ENCODE data around the gene TBATA.

Gene TBATA

DNA sequence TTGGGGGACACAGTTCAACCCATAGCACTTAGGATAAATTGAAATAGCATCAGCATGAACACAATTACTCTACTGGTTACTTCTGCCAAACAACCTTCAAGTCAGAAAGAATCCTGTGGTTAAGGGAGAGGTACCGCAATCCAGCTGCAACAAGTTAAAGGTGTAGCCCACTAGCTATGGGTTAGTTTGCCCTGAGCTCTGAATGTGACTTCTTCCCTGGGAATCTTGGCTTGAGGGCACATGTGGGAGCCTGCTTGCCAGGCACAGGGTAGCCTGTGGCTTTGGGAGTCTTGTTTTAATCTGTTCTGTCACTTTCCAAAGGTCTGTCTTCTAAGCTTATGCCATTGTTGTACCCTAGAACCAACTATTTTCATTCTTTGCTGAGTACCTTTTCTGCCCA is 21.7 kb upstream of the TBATA start:
- no peak for DNase-seq

DNA sequence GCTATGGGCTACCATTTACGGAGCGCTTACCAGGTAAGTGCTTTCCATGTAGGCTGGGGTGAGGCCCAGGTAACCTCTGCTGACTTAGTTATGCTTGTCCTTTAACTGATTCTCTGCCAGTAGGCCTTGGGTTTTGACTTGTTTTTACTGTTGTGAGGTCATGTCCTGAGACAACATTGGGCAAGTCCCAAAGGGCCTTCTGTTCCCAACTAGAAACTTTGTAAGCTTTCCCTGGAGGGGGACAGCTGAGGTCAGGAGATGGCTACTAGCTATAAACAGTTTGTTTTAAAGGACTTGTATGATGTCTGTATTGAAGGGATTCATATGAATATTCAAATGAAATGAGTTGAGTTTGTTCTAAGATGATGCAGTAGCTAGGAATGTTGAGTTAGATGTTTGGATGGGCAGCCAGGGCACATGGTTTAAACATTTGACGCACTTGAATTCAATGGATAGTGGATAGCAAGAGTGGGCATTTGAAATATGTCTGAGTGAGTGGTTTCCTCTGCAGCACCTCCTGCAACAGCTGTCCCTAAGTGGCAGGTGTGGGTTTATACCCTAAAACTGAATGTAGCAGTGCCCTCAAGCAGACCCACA is 20.5 kb upstream of the TBATA start:
- no peak for DNase-seq

DNA sequence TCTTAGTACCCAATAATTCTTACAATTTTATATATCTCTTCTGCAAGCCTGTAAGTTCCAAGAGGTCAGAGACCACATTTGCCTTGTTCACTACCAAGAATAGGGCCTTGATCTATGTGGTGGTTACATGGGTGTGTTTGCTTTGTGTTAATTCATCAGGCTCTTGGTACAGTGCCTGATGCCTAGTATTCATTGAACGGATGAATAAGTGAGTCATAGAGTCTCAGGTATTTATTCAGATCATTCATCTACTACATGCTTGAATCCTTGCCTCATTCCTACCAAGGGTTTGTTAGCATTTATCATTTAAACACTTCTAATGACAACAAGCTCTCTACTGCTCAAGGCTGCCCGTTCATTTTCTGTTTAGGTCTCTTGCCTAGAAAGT is 19.2 kb upstream of the TBATA start:
- no peak for DNase-seq

DNA sequence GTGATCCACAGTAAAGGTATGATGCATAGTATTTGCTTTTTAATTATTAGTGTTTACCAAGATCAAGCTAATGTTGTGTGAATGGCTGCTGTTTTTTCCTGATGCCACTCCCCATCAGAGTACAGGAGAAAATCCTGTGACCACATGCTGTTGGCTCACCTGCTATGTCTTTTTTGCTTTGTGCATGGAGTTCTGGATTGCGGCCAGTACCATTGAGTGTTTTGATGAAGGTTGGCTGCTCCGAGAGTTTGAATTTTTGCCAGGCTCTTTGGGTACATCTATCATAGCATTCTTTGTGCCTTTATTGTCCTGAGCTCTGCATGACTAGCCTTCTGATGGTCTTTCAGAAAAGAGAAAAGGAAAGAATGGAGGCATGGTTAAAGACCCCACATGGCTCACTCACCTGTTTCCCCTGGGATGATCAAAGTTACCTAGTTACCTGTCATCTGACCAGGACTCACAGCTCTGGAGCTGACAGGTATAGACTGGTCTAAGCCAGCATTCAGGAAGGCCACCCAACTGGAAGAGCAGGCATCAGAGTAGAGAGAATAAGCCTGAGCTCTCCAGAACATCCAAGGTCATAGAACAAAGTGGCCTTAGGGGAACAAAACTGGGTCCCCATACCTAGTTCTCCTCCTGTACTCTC is 18.7 kb upstream of the TBATA start:
- peak; percentile 65 for DNase-seq

DNA sequence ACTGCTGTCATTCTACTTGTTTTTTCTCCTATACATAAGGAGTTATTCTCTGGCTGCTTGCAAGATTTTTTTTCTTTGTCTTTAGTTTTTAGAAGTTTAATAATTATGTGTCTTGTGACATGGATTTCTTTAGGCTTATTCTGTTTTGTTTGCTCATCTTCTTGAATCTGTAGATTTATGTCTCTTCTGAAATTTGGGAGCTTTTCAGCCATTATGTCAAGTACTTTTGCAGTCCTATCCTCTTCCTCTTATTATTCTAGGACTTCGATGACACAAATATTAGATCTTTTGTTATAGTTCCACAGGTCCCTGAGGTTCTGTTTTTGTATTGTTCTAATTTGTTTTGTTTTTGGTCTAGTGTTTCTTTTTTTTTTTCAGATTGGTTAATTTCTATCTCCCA is 16.7 kb upstream of the TBATA start:
- no peak for DNase-seq

DNA sequence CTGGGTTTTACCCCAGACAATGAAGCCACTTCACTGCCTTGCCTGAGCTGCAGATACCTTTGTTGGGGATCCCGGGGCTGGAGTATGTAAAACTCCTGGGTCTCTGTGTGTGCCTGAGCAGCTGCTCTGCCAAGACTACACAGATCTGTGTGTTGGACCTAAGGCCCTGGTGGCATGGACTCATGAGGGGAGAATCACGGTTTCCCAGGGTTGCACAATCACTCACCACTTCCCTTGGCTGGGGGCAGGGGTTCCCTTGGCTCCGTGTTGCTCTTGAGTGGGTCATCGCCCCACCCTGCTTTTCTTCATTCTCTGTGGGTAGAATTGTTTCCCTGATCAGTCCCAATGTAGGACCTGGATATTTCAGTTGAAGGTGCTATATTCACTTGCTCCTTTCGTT is 13.9 kb upstream of the TBATA start:
- DNase-seq, result no peak

DNA sequence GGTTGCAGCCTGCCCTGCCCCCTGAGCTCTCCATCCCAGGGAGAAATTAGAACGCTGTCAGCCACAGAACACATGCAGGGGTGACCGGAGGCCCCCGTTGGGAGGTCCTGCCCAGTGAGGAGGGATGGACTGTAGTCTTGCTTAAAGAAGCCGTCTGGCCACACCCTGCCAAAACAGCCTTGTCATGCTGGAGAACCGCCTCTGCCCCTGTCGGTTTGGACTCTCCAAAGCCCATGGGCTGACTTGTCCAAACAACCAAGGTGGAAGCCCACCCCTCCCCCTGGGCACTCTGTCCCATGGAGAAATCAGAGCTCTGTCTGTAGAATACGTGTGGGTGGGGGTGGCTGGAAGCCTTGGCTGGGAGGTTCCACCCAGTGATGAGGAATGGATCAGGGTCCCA is 12.7 kb upstream of the TBATA start:
- no peak for DNase-seq

DNA sequence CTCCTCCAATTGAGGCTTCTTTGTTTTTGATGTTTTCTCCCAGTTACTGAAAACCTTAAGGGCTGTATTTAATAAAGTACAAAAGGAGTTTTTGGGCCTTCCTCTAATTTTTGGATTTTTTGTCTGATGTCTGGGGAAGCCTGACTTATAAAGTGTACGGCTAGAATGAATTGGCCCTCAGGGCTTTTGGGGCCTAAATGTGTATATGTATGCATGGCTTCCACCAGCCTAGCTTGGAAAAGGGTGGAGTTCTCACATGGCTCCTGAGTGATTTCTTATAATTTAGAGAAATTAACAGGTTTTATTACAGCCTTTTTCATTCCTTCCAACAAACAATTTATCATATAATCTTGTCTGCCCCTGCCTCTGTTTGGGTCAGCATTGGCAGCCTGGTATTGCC is 10.4 kb upstream of the TBATA start:
- DNase-seq, result no peak

DNA sequence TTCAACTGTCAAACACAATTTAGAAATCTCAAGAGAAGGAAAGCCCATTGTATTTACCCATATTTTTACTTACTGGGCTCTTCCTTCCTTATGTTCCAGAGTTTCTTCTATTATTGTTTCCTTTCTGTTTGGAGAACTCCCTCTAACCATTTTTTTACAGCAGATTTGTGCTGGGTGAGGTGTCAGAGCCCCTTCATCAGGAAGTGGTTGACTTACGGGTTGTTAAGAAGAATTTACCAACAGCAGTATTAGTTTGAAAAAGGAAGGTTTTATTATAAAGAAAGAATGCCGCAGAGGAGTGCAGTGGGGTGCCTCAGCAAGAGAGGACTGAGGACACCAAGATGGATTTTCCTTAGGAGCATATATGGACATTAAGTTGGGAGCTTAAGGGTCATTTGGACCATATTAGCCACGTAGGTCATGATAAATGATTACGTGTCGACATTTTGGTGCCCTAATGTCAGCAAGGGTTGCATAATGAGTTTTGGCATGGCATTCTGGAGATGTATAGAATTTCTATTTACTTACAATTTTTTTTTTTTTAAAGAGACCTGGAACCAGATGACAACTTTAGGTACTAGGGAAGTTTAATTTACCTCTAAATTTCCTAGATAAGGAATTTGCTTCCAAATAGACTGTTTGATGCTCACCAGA is 6.3 kb upstream of the TBATA start:
- no peak for DNase-seq

DNA sequence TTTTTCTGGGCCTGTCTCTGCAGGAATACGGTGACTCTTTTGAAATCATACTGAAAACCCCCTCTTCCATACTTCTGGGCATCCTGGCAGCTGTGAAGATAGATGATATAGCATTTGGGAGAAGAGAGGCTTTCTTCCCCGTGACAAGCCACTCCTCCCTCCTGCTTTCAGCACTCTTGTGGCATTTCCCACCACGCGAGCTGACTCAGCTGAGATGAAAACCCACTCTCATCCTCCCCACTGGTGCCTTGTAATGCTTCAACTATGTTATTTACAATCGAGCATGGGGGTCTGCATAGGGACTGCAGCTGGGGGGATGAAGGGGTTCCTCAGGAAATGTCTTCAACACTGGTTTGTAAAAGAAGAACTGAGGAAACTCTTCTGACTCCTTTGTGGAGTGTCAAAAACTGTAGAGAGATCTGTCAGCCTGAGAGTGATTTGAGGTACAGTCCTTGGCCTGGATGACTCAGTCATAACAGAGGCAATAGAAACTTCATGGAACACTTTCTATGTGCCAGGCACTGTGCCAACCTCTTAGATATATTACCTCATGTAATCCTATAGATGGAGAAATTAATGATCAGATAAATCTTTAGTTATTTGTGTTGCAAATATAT is 1.7 kb upstream of the TBATA start:
- DNase-seq, result no peak

DNA sequence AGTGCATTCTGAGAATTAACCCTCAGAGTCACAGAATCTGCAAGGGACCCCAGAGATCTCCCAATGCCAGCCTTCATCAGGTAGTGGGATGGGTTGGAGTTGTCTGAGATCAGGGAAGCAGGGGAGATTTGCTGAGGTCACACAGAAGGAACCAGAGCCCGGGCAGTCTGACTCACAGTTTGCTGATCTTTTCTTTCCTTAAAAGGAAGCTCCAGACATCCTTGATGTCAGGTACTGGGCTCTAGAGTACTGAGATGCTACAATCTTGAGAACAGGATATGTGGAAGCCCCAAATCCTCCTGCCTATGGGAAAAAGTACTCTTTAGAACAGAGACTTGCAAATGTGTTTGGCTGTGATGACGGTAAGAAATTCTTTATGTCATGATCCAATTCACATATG is 706 bp downstream of the TBATA start:
- DNase-seq, result no peak

DNA sequence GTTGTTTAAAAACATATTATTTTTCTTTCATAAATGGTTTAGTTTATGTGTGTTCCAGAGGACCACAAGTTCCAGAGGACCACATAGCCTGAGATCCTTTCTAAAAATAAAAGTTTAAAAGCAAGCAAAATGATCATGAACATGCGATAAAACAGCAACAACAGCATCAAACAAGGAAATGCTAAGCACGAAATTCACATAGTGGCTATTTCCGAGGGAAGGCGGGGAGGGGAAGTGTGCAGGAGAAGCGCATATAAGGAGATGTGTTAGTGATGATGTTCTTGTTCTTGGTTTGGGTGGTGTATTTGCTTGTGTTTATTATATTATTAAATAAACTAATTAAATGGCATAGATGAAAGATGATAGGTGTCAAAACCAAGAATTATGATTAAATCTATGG is 1.2 kb downstream of the TBATA start:
- no peak for DNase-seq

DNA sequence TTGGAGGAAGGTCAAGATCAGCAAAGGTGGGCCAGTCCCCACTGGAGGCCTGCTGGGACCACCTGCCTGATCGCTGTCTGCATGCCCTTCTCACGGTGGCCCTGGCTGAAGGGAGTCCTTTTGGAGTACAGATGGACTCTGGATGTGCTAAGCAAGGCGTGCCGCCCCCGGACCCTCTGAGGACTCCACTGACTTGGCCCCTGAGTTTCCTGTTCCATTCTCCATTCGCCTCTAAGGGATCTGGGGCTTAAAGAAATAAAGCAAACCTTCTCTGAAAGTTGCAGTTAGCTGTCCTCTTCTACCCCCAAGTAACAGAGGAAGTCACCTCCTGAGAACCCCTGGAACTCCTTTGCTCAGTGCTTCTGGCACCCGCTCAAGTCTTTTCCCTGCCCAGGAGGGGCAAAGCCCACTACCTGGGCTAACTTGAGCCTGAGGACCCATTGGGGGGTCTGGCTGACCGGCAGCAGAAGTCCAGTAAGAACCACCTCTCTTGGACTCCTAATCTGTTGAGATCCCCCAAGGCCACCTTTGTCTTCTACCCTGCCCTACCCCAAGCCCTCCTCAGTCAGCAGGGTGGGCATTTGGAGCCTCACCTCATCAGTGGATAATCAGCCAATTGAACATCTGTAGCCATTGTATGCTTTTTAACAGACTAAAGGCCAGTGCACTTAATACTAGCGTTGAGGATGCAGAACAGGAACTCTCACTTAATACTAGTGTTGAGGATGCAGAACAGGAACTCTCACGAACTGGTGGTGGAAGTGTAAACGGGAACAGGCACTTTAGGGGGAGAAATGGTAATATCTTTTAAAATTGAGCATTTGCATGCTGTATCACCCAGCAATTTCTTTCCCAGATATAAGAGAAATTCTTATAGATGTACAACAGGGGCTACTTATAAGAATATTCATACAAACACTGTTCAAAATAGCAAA is 2.2 kb downstream of the TBATA start:
- DNase-seq, result no peak

DNA sequence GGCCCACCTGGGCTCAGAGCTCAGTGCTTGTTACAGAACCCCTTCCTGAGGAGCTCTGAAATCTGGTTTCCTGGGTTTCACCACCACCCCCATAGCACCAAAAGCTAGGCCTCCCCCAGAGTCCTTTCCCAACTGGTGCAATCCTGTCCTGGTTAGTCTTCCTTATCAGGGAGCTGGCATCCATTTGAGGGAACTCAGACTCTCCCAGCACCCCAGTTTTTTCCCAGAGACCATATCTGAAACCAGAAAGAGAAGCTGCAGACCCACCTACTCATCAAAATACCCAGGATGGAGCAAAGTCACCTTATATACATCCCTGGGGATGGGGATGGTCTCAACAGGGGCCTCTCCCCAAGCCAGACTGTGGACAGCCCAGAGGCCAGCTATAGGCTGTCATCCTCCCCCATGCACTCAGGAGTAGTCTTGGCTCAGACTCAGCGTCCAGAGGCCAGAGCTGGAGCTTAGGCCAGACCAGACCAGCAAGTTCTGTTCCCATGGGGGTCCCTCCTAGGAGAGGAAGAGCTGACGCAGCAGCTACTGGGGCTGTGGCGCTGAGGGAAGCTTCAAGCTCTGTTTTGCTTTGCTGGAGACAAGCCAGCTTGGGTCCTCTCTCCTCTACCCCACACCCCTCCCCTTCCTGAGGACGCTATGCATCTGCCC is 3.0 kb downstream of the TBATA start:
- no peak for DNase-seq

DNA sequence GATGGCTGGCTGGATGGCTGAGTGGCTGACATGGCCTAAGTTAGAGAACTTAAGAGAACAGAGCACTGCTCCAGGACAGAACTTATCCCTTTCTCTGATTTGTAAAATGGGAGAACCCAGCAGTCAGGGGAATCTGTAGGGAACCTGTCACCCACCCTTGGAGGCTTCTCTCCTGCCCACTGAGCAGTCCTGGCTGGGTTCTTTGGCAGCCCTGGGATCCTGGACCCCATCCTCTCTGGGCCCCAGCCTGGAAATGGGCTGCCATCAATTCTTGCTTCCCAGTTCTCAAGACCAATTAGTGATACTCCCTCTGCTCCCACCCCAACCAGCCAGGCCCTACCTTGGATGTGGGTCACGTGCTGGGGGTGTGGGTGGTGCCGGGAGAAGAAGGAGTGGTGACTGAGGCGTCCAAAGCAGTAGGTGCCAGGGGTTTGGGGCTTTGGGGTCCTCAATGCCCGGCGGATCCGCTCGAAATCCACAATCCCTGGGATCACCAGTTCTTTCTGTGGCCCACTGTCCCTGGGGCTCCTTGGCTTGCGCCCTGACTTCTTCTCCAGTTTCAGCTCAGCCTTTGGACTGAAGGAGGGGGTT is 3.6 kb downstream of the TBATA start:
- no peak for DNase-seq

DNA sequence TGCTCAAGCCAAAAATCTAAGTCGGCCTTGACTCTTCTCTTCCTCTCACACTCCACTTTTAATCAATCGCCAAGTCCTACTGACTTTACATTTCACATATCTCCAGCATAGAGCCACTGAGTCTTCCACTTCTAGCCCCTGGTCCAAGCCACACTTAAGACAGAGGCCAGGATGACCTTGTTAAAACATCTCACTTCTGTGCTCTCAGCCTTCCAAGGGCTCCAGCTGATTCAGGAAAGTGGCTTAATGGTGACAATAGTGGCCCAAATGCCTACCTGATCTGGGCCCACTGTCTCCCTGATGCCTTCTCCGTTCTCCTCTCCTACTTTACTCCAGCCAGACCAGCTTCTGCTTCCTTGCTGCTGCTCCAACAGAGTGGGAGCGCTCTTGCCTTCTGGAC is 4.4 kb downstream of the TBATA start:
- DNase-seq, result no peak

DNA sequence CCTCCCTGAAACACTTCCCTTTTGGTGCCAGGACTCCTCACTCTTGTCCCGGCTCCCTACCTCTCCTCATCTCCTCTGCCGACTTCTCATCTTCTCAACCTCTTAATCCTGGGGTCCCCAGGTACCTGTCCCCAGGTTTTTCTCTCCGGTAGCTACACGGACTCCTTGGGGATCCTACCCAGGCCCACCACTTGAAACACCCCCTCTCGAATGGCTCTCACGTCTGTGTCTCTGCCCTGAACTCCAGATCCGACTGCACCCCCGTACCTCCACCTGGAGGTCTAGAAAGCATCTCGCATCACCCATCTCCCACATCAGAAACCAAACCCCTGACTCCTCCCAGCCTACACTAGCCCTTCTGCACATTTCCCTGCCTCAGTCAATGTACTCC is 4.8 kb downstream of the TBATA start:
- no peak for DNase-seq

DNA sequence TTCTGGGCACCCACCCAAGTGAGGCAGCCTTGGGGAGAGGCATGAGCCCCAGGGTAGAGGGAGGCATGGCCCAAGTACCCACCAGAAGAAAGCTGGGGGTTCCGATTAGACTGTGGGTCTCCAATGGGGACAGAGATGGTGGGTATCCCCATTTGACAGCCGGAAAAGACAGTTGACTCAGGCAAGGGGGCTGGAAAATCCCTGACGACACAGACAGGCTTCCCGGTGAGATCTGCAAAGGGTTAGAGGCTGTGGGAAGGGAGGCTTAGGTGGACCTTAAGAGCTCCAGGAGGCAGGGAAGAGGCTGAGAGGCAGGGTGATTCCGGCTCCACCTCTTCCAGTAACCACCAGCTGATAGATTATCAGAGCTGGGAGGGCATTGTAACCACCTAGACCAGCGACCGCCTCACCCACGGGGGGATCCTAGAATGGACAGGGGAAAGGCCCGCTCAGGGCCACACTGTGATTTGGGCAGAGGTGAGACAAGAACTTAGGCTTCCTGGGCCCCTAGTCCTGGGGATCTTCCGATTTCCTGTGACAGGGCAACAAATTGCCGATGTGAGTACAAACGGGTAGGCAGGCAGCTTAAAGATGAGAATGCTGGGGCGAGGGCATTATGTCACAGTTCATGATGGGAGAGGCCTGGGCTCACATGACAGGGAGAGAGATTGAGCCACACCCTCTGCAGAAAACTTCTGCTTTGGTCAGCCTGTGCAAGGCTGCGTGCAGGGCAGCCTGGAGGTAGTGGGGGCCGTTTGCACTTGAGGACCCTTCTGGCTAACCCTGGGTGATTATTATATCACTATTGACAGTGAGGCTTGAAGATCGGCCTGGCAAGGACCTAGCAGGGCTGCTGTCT is 5.4 kb downstream of the TBATA start:
- DNase-seq, result no peak

DNA sequence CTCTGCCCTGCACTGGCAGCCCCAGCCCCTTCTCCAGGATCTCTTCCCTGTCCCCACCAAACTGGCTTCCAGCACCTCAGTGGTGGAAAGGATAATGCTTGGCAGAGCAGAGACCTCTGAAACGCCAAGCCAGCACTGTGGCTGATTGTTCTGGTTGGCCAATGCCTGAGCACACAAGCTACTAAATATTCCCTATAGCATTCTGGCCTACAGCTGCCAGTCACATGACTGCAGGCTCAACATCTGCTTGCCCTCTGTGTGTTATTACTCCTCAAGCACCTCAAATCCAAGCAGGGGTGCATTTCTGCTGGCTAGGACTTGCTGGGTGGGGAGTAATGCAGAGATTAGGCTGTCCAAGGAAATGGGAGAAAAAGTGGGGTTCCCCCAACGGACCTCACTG is 6.1 kb downstream of the TBATA start:
- no peak for DNase-seq

DNA sequence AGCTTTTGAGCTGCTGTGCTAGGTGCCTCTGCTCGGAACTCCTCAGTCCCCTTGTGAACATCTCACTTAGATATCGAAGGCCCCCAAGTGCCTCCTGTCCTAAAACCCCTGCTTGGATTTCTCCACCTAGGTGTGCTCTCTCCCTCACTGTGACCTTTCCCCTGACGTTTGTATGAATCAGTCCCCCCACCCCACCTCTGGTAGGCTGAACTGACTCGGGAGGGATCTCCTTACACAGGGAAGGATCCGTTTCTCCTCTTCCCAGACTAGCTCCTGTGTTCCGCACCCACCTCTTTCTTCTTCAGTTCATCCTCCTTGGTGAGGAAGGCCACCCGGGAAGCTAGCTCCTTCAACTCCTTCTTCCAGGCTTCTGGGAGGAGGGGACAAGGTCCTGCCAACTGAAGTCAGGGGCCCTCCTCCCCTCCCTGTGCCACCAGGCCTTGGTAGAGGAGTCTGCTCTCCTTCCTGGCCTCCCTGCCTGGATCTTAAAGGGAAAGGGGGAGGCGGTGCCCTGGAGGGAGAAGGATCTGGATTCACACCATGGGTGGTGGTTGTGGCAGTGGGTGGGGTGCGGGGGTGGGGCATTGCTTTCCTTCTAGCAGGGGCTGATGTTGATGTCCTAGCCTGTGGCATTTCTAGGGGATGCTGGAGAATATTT is 6.8 kb downstream of the TBATA start:
- no peak for DNase-seq
